ENCODE measurements around the gene COLQ.

GRCh38 chr3:15562560-15562959 is 41.1 kb upstream of the COLQ start:
- TF ChIP-seq CTCF (IDR thresholded peaks at IDR 0.05) (no peak), EP300 (IDR thresholded peaks at IDR 0.05) (no peak), POLR2A (IDR thresholded peaks at IDR 0.05) (no peak), POLR2AphosphoS5 (IDR thresholded peaks at IDR 0.05) (no peak)
